Smooth muscle cell (in vitro differentiated cells): ENCODE measurements around the gene SERPINE1. TPM values are rescaled to one million over a fixed set of nuclear protein-coding genes. Genes with fewer than 3 reads are reported as not detected.
A peak's percentile ranks its signal among the peaks of the same experiment; 100 is the strongest.

Source experiments
- DNase-seq: peaks from one replicate; lab custom pipeline; 2025; ENCODE audit not compliant: unreplicated experiment; lab: John Stamatoyannopoulos, UW
- H2AFZ ChIP-seq: fragments of 200-600 bp; sonication (generic); 2 replicates; pipeline ENCODE4 v1.6.0; 2016; ENCODE audit warnings: antibody characterized with exemption, low read depth, mild to moderate bottlenecking
- H3F3A ChIP-seq: fragments of 200-600 bp; sonication (generic); 2 replicates; pipeline ENCODE4 v1.6.0; 2017; ENCODE audit warnings: antibody characterized with exemption, low read depth
- H3K27ac ChIP-seq: fragments of 200-600 bp; sonication (generic); 2 replicates; pipeline ENCODE4 v1.5.1; 2016; ENCODE audit warnings: low read depth, mild to moderate bottlenecking
- H3K27me3 ChIP-seq: fragments of 200-600 bp; sonication (generic); 2 replicates; pipeline ENCODE4 v1.6.1; 2016; ENCODE audit warnings: low read depth, mild to moderate bottlenecking
- H3K36me3 ChIP-seq: fragments of 200-600 bp; sonication (generic); 2 replicates; pipeline ENCODE4 v1.5.1; 2016; ENCODE audit warnings: low read depth
- H3K4me1 ChIP-seq: fragments of 200-600 bp; sonication (generic); 2 replicates; pipeline ENCODE4 v1.5.1; 2016; ENCODE audit warnings: low read depth
- H3K4me2 ChIP-seq: fragments of 200-600 bp; sonication (generic); 2 replicates; pipeline ENCODE4 v1.6.0; 2016; ENCODE audit warnings: mild to moderate bottlenecking
- H3K4me3 ChIP-seq: fragments of 200-600 bp; sonication (generic); 2 replicates; pipeline ENCODE4 v1.5.1; 2016; ENCODE audit warnings: mild to moderate bottlenecking
- H3K79me2 ChIP-seq: fragments of 200-600 bp; sonication (generic); 2 replicates; pipeline ENCODE4 v1.6.0; 2016; ENCODE audit warnings: low read depth, mild to moderate bottlenecking
- H3K9ac ChIP-seq: fragments of 200-600 bp; sonication (generic); 2 replicates; pipeline ENCODE4 v1.6.0; 2016; ENCODE audit warnings: low read depth
- H3K9me3 ChIP-seq: fragments of 200-600 bp; sonication (generic); replicated peaks from 2 replicates; pipeline ENCODE4 v1.5.1; 2016; ENCODE audit warnings: low read depth
- H4K20me1 ChIP-seq: fragments of 200-600 bp; sonication (generic); 2 replicates; pipeline ENCODE4 v1.6.0; 2016; ENCODE audit warnings: low read depth
- WGBS: methylation state at CpG from one replicate; pipeline ENCODE4 v1.1.7; 2016; ENCODE audit warnings: low lambda C conversion rate; 5-methylcytosine and 5-hydroxymethylcytosine counted together
- polyA plus RNA-seq: library from polyadenylated mRNA; unstranded; fragments of >200 nt; fragmentation: Nextera tagmentation; extraction: Ambion mirVana; gene quantifications from 2 replicates; pipeline ENCODE4 v1.2.1, GENCODE V29; 2016
- total RNA-seq: library from RNA; depleted of rRNA; stranded (reverse); fragments of >200 nt; gene quantifications from 2 replicates; pipeline ENCODE4 v1.2.3, GENCODE V29; 2014
- TF ChIP-seq, protein P1 (sequence below): fragments of 200-600 bp; sonication (generic); IDR thresholded peaks from 2 replicates; pipeline ENCODE4 v1.5.1; 2017; ENCODE audit warnings: borderline replicate concordance, mild to moderate bottlenecking, antibody characterized with exemption; ENCODE audit not compliant: insufficient read depth, poor library complexity, severe bottlenecking

Gene SERPINE1
- total and polyA plus RNA-seq, 2 experiments from 2014 or later = 435 to 495 TPM

DNA sequence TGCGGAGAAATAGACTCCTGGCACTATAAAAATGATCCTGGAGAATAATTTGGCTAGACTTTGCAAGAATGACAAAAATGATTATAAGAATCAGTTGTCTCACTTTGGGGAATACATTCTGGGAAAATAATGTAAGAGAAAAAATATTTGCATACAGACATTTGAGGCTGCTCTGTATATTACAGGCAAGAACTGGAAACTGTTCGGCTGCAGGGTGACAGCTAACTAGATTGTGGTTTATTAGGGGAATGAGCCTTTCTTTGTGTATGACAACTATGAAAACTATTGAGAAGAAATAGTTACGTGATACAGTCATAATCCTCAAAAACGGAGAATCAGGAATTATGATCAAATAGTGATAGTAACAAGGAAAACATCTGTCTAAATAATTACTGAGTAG lies 33.0 kb upstream of the SERPINE1 start:
- Histone ChIP-seq H4K20me1 (no peaks in the 10 kb centered on the region), H3K27ac (peak overlapping the region; percentile 81), H3K9ac (peak overlapping the region; percentile 52), H3K4me2 (peak overlapping the region; percentile 31), H3K79me2 (peaks cover 6% of the 10 kb centered on the region), H3K27me3 (no peaks in the 10 kb centered on the region), H3K4me1 (peaks cover 13% of the 10 kb centered on the region), H3F3A (peaks cover 7% of the 10 kb centered on the region), H3K4me3 (no peak overlapping the region), H3K9me3 (no peaks in the 10 kb centered on the region), H2AFZ (no peak overlapping the region), H3K36me3 (no peaks in the 10 kb centered on the region)
- TF ChIP-seq, protein P1, sequence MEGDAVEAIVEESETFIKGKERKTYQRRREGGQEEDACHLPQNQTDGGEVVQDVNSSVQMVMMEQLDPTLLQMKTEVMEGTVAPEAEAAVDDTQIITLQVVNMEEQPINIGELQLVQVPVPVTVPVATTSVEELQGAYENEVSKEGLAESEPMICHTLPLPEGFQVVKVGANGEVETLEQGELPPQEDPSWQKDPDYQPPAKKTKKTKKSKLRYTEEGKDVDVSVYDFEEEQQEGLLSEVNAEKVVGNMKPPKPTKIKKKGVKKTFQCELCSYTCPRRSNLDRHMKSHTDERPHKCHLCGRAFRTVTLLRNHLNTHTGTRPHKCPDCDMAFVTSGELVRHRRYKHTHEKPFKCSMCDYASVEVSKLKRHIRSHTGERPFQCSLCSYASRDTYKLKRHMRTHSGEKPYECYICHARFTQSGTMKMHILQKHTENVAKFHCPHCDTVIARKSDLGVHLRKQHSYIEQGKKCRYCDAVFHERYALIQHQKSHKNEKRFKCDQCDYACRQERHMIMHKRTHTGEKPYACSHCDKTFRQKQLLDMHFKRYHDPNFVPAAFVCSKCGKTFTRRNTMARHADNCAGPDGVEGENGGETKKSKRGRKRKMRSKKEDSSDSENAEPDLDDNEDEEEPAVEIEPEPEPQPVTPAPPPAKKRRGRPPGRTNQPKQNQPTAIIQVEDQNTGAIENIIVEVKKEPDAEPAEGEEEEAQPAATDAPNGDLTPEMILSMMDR = no peak
- no peak for DNase-seq
- WGBS = 34% methylated on average over 4 of the region's 4 CpGs

DNA sequence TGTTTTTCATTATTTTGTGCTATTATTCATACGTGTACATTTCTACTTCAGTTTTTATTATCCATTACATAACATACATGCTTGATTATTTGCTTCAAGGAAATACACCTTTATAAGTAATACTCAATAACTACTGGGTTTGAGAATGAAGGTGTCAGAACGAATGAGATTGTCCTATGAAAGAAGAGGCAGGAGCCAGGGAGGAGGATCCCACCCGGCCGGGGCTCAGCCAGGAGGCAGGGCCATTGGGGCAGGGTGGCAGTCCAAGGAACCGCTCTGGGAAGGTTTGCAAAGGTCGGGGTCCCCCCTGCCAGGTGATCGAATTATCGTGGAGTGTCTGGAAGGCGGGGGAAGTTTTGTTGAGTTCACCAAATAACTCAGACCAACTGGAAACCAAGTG lies 32.5 kb upstream of the SERPINE1 start:
- Histone ChIP-seq H3K4me2 (peak overlapping the region; percentile 16), H3K4me3 (no peak overlapping the region), H3K79me2 (peaks cover 6% of the 10 kb centered on the region), H3K27ac (peak overlapping the region; percentile 81), H3K9me3 (no peaks in the 10 kb centered on the region), H3K27me3 (no peaks in the 10 kb centered on the region), H3K9ac (peak overlapping the region; percentile 52), H3F3A (peaks cover 12% of the 10 kb centered on the region), H3K36me3 (no peaks in the 10 kb centered on the region), H3K4me1 (peaks cover 14% of the 10 kb centered on the region), H4K20me1 (no peaks in the 10 kb centered on the region), H2AFZ (no peak overlapping the region)
- no peak for DNase-seq
- TF ChIP-seq, protein P1 = no peak
- WGBS = 65% methylated on average over 9 of the region's 9 CpGs

DNA sequence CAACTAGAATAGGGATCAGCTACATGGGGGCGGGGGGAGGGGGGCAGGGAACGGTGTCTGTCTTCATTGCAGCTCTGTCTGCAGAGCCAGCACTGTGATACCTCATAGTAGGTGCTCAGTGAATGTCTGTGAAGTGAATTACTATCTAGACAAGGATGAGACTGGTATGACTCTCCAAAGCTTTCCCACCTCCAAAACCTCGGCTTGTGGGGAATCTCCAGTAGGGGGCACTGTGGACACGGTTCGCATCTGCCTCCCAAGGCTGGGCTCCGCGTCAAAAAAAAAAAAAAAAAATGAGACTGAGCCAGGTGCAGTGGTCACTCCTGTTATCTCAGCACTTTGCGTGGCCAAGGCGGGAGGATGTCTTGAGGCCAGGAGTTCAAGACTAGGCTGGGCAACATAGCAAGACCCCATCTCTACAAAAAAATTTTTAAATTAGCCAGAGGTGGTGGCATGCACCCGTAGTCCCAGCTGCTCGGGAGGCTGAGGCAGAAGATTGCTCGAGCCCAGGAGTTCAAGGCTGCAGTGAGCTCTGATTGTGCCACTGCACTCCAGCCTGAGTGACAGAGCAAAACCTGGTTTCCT lies 32.0 kb upstream of the SERPINE1 start:
- H3K4me3 ChIP-seq = no peak overlapping the region
- no peak overlapping the region for H3K4me2 ChIP-seq
- no peaks in the 10 kb centered on the region for H4K20me1 ChIP-seq
- H3K36me3 ChIP-seq = no peaks in the 10 kb centered on the region
- no peak overlapping the region for H2AFZ ChIP-seq
- peak; percentile 2 for DNase-seq
- H3K79me2 ChIP-seq = peaks cover 3% of the 10 kb centered on the region
- H3K9me3 ChIP-seq = no peaks in the 10 kb centered on the region
- no peaks in the 10 kb centered on the region for H3K27me3 ChIP-seq
- TF ChIP-seq, protein P1 = peak; percentile 71
- H3K4me1 ChIP-seq = peaks cover 20% of the 10 kb centered on the region
- WGBS = 47% methylated on average over 12 of the region's 12 CpGs
- peak overlapping the region; percentile 81 for H3K27ac ChIP-seq
- peak overlapping the region; percentile 52 for H3K9ac ChIP-seq
- H3F3A ChIP-seq = peaks cover 17% of the 10 kb centered on the region
